PFSK-1 (cell line): ENCODE measurements around the gene GUCY1A2.

Experiments used
- FOXP2 ChIP-seq: optimal IDR thresholded peaks from 2 replicates; pipeline ENCODE3; 2011; ENCODE audit warnings: borderline replicate concordance, control low read depth, inconsistent platforms; ENCODE audit not compliant: insufficient read depth; ENCODE audit errors: extremely low read length, extremely low read depth
- POLR2AphosphoS5 ChIP-seq: IDR thresholded peaks from 2 replicates; pipeline ENCODE4 v1.6.1; 2012; ENCODE audit warnings: low read depth, mild to moderate bottlenecking, control low read depth, low read length, moderate library complexity
- REST ChIP-seq, 2 experiments: IDR thresholded peaks; 2 replicates each; pipeline versions ENCODE4 v1.6.1 to v1.8.0; 2011 to 2012; ENCODE audit warnings: low read depth in 2 of 2, low read length in 2 of 2, control low read depth in 1 of 2, inconsistent platforms in 1 of 2, mild to moderate bottlenecking in 1 of 2, moderate library complexity in 1 of 2; ENCODE audit not compliant: insufficient read depth in 1 of 2
- SIN3A ChIP-seq: IDR thresholded peaks from 2 replicates; pipeline ENCODE4 v1.6.1; 2012; ENCODE audit warnings: mild to moderate bottlenecking, low read length, moderate library complexity, borderline replicate concordance; ENCODE audit not compliant: insufficient read depth
- TAF1 ChIP-seq: IDR thresholded peaks from 2 replicates; pipeline ENCODE4 v1.6.1; 2012; ENCODE audit warnings: low read length, control low read depth, borderline replicate concordance; ENCODE audit not compliant: insufficient read depth

Gene GUCY1A2

GRCh38 chr11:106875013-106875412, 143.3 kb downstream of the GUCY1A2 start:
- TF ChIP-seq FOXP2 (no peak), POLR2AphosphoS5 (no peak)

- no peak for TF ChIP-seq TAF1
- TF ChIP-seq FOXP2, result no peak
- no peak for TF ChIP-seq REST (IDR thresholded peaks at IDR 0.05; ENCODE audit: insufficient read depth in 1 of 2, low read depth in 2 of 2, low read length in 2 of 2)
- TF ChIP-seq SIN3A, result no peak
- TF ChIP-seq POLR2AphosphoS5, result no peak
Measured at GRCh38 chr11:106872246-106872645, 146.0 kb downstream of the GUCY1A2 start.

- TF ChIP-seq POLR2AphosphoS5 (no peak), TAF1 (no peak), SIN3A (no peak), FOXP2 (no peak), REST (IDR thresholded peaks at IDR 0.05; ENCODE audit: insufficient read depth in 1 of 2, low read depth in 2 of 2, low read length in 2 of 2) (no peak)
Measured at GRCh38 chr11:106858200-106858599, 160.1 kb downstream of the GUCY1A2 start.

- TF ChIP-seq POLR2AphosphoS5 (no peak), SIN3A (no peak), REST (IDR thresholded peaks at IDR 0.05; ENCODE audit: insufficient read depth in 1 of 2, low read depth in 2 of 2, low read length in 2 of 2) (no peak), FOXP2 (no peak), TAF1 (no peak)
Measured at GRCh38 chr11:106856566-106856965, 161.7 kb downstream of the GUCY1A2 start.

GRCh38 chr11:106854429-106854828, 163.8 kb downstream of the GUCY1A2 start:
- no peak for TF ChIP-seq TAF1
- TF ChIP-seq SIN3A, result no peak
- TF ChIP-seq FOXP2, result no peak
- TF ChIP-seq REST (IDR thresholded peaks at IDR 0.05; ENCODE audit: insufficient read depth in 1 of 2, low read depth in 2 of 2, low read length in 2 of 2), result no peak
- TF ChIP-seq POLR2AphosphoS5, result no peak
